CD4-positive, alpha-beta T cell (primary cell): Measurements from ENCODE around the gene PEX13. TPM values are rescaled to one million over a fixed set of nuclear protein-coding genes. Genes with fewer than 3 reads are reported as not detected.
A peak's percentile ranks its signal among the peaks of the same experiment; 100 is the strongest.

Experiments used
- ATAC-seq: fragments of 200-7000 bp; cut with Tn5 transposase; one replicate; pipeline ENCODE4 v1.10.0; 2022; ENCODE audit warnings: mild to moderate bottlenecking; ENCODE audit not compliant: poor library complexity
- CTCF ChIA-PET: fragments of 350-600 bp; sonication (Branson Sonifier 250); formaldehyde crosslinking; loops from one replicate; lab custom pipeline; 2021; ENCODE audit warnings: antibody characterized with exemption, inconsistent platforms; lab: Charles Lee
- POLR2A ChIA-PET: fragments of 350-600 bp; sonication (Branson Sonifier 250); formaldehyde crosslinking; loops from one replicate; lab custom pipeline; 2021; ENCODE audit warnings: antibody characterized with exemption, inconsistent platforms; lab: Charles Lee
- DNase-seq, 14 experiments: peaks; one replicate each; pipeline ENCODE4 v3.0.0-alpha.2; 2013 to 2020; ENCODE audit warnings: mixed read lengths in 2 of 14
- H3K27ac ChIP-seq, 2 donors: one replicate each; pipeline versions ENCODE4 v1.5.1 to v1.7.0; 2013; ENCODE audit warnings: low read length in 2 of 2, low read depth in 1 of 2, mild to moderate bottlenecking in 1 of 2
- H3K27me3 ChIP-seq, 2 experiments: 1 replicate in 1 of 2; 2 replicates in 1 of 2; pipeline versions ENCODE4 v1.6.1 to v1.7.0; 2013; ENCODE audit warnings: low read length in 2 of 2, control low read depth in 1 of 2, mild to moderate bottlenecking in 1 of 2, moderate library complexity in 1 of 2; ENCODE audit not compliant: insufficient read depth in 2 of 2, control insufficient read depth in 1 of 2
- H3K36me3 ChIP-seq: one replicate; pipeline ENCODE4 v1.6.1; 2013; ENCODE audit warnings: low read length, control low read depth; ENCODE audit not compliant: insufficient read depth
- H3K4me1 ChIP-seq: one replicate; pipeline ENCODE4 v1.6.1; 2013; ENCODE audit warnings: low read length, control low read depth; ENCODE audit not compliant: insufficient read depth
- H3K4me3 ChIP-seq: one replicate; pipeline ENCODE4 v1.5.1; 2013; ENCODE audit warnings: mild to moderate bottlenecking, low read length, moderate library complexity
- H3K9me3 ChIP-seq, 2 experiments: 1 replicate in 1 of 2; 2 replicates in 1 of 2; pipeline versions ENCODE4 v1.6.1 to v1.7.0; 2013; ENCODE audit warnings: low read length in 2 of 2, mild to moderate bottlenecking in 2 of 2, control low read depth in 1 of 2, moderate library complexity in 1 of 2; ENCODE audit not compliant: control insufficient read depth in 1 of 2, insufficient read depth in 1 of 2
- H3K27ac Mint-ChIP-seq: one replicate; pipeline ENCODE4 v1.8.0; 2020; ENCODE audit warnings: mixed read lengths
- H3K27me3 Mint-ChIP-seq: one replicate; pipeline ENCODE4 v1.8.0; 2021; ENCODE audit warnings: mixed read lengths
- H3K36me3 Mint-ChIP-seq: one replicate; pipeline ENCODE4 v1.8.0; 2021; ENCODE audit warnings: low read depth, mixed read lengths
- H3K4me1 Mint-ChIP-seq: one replicate; pipeline ENCODE4 v1.8.0; 2021; ENCODE audit warnings: low read depth, mixed read lengths
- H3K4me3 Mint-ChIP-seq: one replicate; pipeline ENCODE4 v1.8.0; 2020; ENCODE audit warnings: mild to moderate bottlenecking, mixed read lengths
- H3K9me3 Mint-ChIP-seq: one replicate; pipeline ENCODE4 v1.8.0; 2020; ENCODE audit warnings: mixed read lengths
- CTCF ChIP-seq: fragments of 200-600 bp; IDR thresholded peaks from one replicate; pipeline ENCODE4 v1.8.0; 2022; ENCODE audit warnings: antibody characterized with exemption, mild to moderate bottlenecking
- intact Hi-C, 2 experiments: fragments of 100-400 bp; cut with DNase I in 1 of 2; cut with micrococcal nuclease in 1 of 2; formaldehyde crosslinking; loops; one replicate each; pipeline versions ENCODE4 v1.15.1 to v1.9.0; 2023 to 2025; cut with DNase I, micrococcal nuclease
- total RNA-seq, 174 experiments: library from RNA in 2 of 174; stranded (reverse) in 2 of 174; gene quantifications; one replicate each; pipeline ENCODE4 v1.2.3 and lab custom pipeline; 2021 to 2026

Gene PEX13
- total RNA-seq, 2 experiments from 2014 or later = 8.6 to 12.2 TPM

GRCh38 chr2:61042807-61043206 is 25.3 kb downstream of the PEX13 start:
- Mint-ChIP-seq H3K36me3 (peaks cover 39% of the 10 kb centered on the region), H3K4me3 (no peak overlapping the region), H3K27me3 (no peaks in the 10 kb centered on the region), H3K4me1 (peaks cover 45% of the 10 kb centered on the region), H3K9me3 (no peaks in the 10 kb centered on the region), H3K27ac (no peak overlapping the region)
- no peak for ATAC-seq
- TF ChIP-seq CTCF = no peak
- no peaks in the 10 kb centered on the region for H3K27me3 ChIP-seq
- peaks cover 8% of the 10 kb centered on the region for H3K4me1 ChIP-seq
- H3K4me3 ChIP-seq = no peak overlapping the region
- intact Hi-C loops = no loop called here
- H3K9me3 ChIP-seq = no peaks in the 10 kb centered on the region
- no peak for DNase-seq
- ChIA-PET POLR2A (no interaction called here), CTCF (no interaction called here)
- H3K27ac ChIP-seq = no peak overlapping the region
- H3K36me3 ChIP-seq = peaks cover 20% of the 10 kb centered on the region

GRCh38 chr2:61044636-61045035 is 27.1 kb downstream of the PEX13 start:
- Mint-ChIP-seq H3K36me3 (peaks cover 56% of the 10 kb centered on the region), H3K9me3 (no peaks in the 10 kb centered on the region), H3K4me3 (no peak overlapping the region), H3K27ac (peak overlapping the region; percentile 65), H3K27me3 (no peaks in the 10 kb centered on the region), H3K4me1 (peaks cover 36% of the 10 kb centered on the region)
- Histone ChIP-seq H3K27ac (no peak overlapping the region), H3K9me3 (no peaks in the 10 kb centered on the region), H3K4me3 (no peak overlapping the region), H3K4me1 (peaks cover 8% of the 10 kb centered on the region), H3K27me3 (no peaks in the 10 kb centered on the region), H3K36me3 (peaks cover 33% of the 10 kb centered on the region)
- ChIA-PET POLR2A (no interaction called here), CTCF (no interaction called here)
- ATAC-seq (no peak), DNase-seq (peak in 3 of 14 experiments; percentile 20 to 24 (median 21))
- intact Hi-C loops = no loop called here
- no peak for TF ChIP-seq CTCF

GRCh38 chr2:61045226-61045625 is 27.7 kb downstream of the PEX13 start:
- Mint-ChIP-seq H3K9me3 (no peaks in the 10 kb centered on the region), H3K4me1 (peaks cover 30% of the 10 kb centered on the region), H3K27ac (peak overlapping the region; percentile 65), H3K4me3 (no peak overlapping the region), H3K27me3 (no peaks in the 10 kb centered on the region), H3K36me3 (peaks cover 56% of the 10 kb centered on the region)
- CTCF ChIA-PET = no interaction called here
- DNase-seq = no peak
- no peak for ATAC-seq
- H3K4me1 ChIP-seq = peaks cover 8% of the 10 kb centered on the region
- no peak overlapping the region for H3K27ac ChIP-seq
- H3K36me3 ChIP-seq = peaks cover 36% of the 10 kb centered on the region
- H3K9me3 ChIP-seq = no peaks in the 10 kb centered on the region
- H3K4me3 ChIP-seq = no peak overlapping the region
- intact Hi-C loops = no loop called here
- POLR2A ChIA-PET = no interaction called here
- TF ChIP-seq CTCF = no peak
- H3K27me3 ChIP-seq = no peaks in the 10 kb centered on the region
